NB4 (cell line): Measurements from ENCODE around the gene SPEM1.

ENCODE experiments used
- TF ChIP-seq, protein P1 (sequence below): IDR thresholded peaks from one replicate; pipeline ENCODE4 v1.5.1; 2012; ENCODE audit warnings: low read depth, low read length
- TF ChIP-seq, protein P2 (sequence below): IDR thresholded peaks from 2 replicates; pipeline ENCODE4 v1.6.1; 2011; ENCODE audit warnings: low read depth, low read length

DNA sequence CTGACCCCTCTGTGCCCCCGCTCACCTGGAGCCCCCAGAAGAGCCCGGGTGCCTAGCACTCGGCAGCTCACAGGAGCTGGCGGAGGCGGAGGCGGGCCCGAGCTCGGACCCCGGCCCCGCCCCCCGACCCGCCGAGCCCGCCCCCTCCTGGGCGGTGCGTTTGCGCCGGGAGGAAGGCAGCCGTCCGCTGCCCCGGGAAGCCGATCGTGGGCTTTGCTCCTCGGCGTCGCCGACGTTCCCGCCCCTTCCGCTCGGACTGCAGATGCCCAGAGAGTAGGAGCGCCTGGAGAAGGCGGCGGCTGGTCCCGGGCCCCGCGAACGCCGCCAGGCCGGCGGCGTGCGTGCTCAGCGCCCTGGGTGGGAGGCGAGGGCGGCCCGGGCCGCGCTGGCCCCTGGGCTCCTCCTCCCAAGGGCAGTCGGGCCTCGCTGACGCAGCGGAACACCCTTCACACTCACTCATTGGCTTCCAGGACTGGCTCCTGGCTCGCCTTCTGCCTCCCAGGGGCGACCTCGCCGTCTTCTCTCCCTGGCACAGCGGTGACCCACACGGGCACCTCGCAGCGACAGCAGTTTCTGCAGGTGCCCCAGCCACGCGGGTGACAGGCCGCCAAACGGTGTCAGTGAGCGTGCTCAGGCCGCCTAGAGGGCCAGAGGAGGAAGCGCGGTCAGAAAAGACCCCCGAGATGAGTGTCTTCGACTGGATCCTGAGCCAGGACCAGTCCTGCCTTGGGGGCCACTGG is 25.5 kb upstream of the SPEM1 start, which contains the start of gene PLSCR3:
- TF ChIP-seq, protein P1, sequence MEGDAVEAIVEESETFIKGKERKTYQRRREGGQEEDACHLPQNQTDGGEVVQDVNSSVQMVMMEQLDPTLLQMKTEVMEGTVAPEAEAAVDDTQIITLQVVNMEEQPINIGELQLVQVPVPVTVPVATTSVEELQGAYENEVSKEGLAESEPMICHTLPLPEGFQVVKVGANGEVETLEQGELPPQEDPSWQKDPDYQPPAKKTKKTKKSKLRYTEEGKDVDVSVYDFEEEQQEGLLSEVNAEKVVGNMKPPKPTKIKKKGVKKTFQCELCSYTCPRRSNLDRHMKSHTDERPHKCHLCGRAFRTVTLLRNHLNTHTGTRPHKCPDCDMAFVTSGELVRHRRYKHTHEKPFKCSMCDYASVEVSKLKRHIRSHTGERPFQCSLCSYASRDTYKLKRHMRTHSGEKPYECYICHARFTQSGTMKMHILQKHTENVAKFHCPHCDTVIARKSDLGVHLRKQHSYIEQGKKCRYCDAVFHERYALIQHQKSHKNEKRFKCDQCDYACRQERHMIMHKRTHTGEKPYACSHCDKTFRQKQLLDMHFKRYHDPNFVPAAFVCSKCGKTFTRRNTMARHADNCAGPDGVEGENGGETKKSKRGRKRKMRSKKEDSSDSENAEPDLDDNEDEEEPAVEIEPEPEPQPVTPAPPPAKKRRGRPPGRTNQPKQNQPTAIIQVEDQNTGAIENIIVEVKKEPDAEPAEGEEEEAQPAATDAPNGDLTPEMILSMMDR, result peak; percentile 17
- TF ChIP-seq, protein P2, sequence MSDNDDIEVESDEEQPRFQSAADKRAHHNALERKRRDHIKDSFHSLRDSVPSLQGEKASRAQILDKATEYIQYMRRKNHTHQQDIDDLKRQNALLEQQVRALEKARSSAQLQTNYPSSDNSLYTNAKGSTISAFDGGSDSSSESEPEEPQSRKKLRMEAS, result peak; percentile 43
